GM12891 (cell line): ENCODE data around the gene IL2RG.

Experiments
- DNase-seq: peaks from one replicate; pipeline ENCODE4 v3.0.0; 2011; ENCODE audit warnings: low spot score; ENCODE audit not compliant: insufficient read length
- FAIRE-seq: peaks from 2 replicates; lab custom pipeline; 2011; peaks lifted over from hg19 to GRCh38; lab: Jason Lieb, UNC
- PAX5 ChIP-seq: IDR thresholded peaks from 2 replicates; pipeline ENCODE4 v1.6.1; 2011; ENCODE audit warnings: low read length, moderate library complexity, mild to moderate bottlenecking; ENCODE audit not compliant: insufficient read depth, severe bottlenecking
- POLR2A ChIP-seq: IDR thresholded peaks from 2 replicates; pipeline ENCODE4 v1.6.1; 2011; ENCODE audit warnings: low read depth, low read length, control low read depth
- POLR2AphosphoS5 ChIP-seq: IDR thresholded peaks from 2 replicates; pipeline ENCODE4 v1.6.1; 2011; ENCODE audit warnings: low read depth, low read length, control low read depth
- POU2F2 ChIP-seq: IDR thresholded peaks from 2 replicates; pipeline ENCODE4 v1.6.1; 2011; ENCODE audit warnings: low read depth, mild to moderate bottlenecking, control low read depth, low read length, moderate library complexity
- SPI1 ChIP-seq: IDR thresholded peaks from 2 replicates; pipeline ENCODE4 v1.6.1; 2011; ENCODE audit warnings: low read depth, low read length, control low read depth
- TAF1 ChIP-seq: IDR thresholded peaks from 2 replicates; pipeline ENCODE4 v1.6.1; 2011; ENCODE audit warnings: low read depth, low read length, control low read depth

The IL2RG gene

DNA sequence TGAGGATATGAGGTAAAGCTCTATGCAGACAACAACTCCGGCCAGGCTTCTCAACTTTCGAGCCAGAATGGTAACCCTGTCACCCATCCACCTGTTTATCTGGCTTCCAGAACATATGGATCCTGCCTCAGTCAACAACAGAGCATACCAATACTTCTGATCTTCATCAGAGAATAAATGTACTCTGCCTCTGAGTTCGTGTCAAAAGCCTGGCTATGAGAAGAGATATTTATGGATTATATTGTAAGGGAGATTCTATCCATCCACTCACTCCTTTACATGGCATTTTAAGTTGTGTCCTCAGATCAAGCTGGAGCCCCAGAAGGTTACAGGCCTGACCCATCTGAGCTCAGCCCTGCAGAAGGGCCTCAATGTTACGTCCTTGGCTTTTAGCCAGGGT, 25.5 kb downstream of the IL2RG start:
- FAIRE-seq (no peak), DNase-seq (no peak)
- no peak for TF ChIP-seq PAX5
- TF ChIP-seq POLR2A, result no peak
- no peak for TF ChIP-seq POU2F2

DNA sequence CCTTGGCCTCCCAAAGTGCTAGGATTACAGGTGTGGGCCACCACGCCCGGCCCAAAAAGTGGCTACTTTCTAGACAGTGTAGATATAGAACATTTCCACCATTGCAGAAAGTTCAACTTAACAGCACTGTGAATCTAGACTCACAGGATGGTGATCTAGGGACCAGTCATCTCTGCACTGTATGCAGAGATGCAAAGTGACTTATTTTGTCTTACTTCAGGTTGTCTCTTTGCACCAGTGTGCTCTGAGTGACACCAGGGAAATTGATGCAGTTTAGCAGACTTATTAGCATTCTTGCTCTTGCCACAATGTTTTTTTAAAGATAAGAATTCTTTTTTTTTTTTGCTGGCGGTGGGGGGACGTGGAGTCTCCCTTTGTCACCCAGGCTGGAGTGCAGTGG, 28.6 kb downstream of the IL2RG start:
- DNase-seq (no peak), FAIRE-seq (no peak)
- TF ChIP-seq PAX5 (no peak), POU2F2 (no peak), SPI1 (no peak), POLR2A (no peak)

DNA sequence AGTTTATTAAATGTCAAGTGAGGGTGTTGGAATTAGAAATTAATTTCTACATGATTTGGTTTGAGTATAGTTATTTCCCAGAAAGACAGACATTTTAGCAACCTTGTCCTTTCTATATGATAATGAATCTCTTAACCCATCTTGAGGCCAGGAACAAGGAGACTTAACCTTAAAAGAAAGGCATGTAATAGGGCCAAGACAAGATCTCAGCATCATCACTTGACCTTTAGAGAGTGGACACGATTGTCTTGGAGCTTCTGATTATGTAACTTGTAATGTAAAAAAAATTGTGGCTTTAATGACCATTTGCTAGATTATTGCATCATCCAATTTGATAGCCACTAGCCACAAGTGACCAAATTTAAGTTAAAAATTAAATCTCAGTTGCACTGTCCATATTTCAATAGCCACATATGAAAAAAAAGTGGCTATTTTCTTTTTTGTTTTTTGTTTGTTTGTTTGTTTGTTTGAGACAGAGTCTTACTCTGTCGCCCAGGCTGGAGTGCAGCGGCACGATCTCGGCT, 29.2 kb downstream of the IL2RG start:
- TF ChIP-seq POLR2A, result no peak
- no peak for TF ChIP-seq POLR2AphosphoS5
- TF ChIP-seq POU2F2, result no peak
- TF ChIP-seq TAF1, result no peak
- no peak for TF ChIP-seq SPI1
- TF ChIP-seq PAX5, result no peak
- no peak for FAIRE-seq
- no peak for DNase-seq

DNA sequence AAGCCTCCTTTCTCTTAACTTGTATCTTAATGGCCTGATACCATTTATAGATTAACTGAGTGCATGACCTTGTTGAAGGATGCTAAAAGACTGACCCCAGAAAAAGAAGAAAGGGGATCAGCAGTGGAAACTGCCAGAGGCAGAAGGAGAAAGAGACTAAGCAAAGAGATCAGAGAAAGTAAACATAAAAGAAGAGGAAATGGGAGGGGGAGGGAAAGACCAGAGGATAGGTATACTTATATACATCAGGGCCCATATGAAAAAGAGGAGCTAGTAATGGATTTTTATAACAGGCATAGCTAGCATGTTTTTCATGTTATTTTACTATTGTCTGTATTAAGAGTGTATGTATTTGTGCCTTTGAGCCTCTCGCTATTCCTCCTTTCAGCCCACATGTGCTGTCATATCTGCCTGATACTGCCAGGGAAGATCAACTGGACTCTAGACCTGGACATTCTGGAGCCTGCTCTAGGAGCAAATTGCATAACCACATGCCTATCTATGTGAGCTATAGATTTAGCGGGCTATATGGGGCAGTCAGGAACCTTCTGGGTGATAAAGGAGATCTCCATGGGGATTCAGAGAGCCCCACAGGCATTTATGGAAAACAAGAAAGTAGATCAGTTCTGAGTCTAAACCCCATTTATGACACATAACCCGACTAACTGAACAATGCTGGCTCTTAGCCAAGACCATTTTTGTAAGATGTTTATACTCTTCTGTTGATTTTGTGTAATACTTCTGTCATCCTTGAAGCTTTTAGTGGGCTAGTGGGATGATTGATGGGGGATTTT, 29.9 kb downstream of the IL2RG start:
- DNase-seq, result no peak
- no peak for FAIRE-seq
- TF ChIP-seq PAX5 (no peak), POLR2A (no peak), TAF1 (no peak), POU2F2 (no peak), POLR2AphosphoS5 (no peak), SPI1 (no peak)

DNA sequence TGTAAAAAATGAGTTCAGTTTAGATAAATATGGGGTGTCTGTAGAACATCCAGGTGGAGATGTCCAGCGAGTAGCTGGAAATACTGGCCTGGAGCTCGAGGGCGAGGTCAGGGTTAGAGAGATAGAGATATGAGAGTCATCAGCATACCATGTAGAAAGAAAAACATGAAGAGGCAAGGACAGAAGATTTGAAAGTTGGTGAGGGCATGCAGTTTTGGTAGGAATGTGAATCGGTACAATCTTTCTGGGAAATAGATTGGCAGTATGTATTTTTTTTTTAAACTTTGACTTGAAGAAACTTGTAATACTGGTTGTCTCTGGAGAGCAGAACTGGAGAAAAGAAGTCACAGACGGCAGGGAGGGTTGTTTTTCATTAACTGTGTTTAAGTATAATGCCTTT, 40.8 kb downstream of the IL2RG start:
- TF ChIP-seq POLR2A (no peak), SPI1 (no peak), POU2F2 (no peak), TAF1 (no peak), POLR2AphosphoS5 (no peak), PAX5 (no peak)
- FAIRE-seq, result no peak

DNA sequence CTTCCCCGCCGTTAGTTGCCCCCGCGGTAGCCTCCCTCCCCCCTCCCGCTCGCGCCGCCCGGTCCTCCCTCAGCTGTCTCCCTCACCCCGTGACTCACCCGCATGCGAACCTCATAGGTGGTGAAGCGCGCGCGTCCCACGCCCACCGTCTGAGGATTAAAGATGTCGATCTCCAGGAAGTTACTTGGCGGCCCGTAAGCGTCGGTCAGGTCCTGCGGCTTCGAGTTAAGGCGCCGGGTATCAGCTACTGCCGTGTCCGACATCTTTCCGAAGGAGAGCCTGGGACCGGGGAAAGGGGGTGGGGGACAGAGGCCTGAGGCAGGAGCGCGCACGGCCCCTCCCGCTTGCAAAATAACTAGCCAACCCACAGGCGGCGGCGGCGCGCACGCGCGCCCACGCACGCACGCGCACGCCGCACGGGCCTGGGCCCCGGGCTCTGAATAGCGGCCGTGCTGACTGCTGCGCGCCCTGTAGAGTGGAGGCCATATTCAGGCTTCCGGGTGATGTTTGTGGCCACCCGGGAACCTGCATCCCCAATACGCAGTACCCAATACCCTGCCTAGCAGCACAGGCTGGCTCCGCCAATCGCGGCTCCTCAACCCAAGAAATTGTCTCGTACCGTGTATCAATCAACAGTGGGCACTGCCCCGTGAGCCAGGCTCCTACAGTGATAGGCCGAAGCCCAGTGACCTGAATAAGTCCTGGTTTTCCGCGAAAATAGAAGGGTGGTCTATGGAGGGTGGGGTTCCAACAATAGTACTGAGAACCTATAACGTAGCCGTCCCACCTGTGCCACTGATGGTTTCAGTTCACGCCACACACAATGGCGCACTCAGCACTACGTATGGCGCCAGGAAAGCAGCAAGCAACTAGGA, 43.1 kb downstream of the IL2RG start, which contains the start of gene SNX12:
TSS of gene SNX12 (minus strand) at position 291 of the 875 bp plus-strand sequence. CDS start at position 263, 28 bp downstream.
- peak; percentile 60 for DNase-seq
- peak; percentile 100 for FAIRE-seq
- TF ChIP-seq PAX5, result no peak
- peak; percentile 68; the same call in 1 of the 2 replicates for TF ChIP-seq POU2F2
- TF ChIP-seq TAF1, result no peak
- peak; percentile 64; the same call in 1 of the 2 replicates for TF ChIP-seq POLR2A
- no peak for TF ChIP-seq SPI1
- TF ChIP-seq POLR2AphosphoS5, result no peak

More for the DNA sequence above, 40.8 kb downstream of the IL2RG start:
- DNase-seq, result no peak

DNA sequence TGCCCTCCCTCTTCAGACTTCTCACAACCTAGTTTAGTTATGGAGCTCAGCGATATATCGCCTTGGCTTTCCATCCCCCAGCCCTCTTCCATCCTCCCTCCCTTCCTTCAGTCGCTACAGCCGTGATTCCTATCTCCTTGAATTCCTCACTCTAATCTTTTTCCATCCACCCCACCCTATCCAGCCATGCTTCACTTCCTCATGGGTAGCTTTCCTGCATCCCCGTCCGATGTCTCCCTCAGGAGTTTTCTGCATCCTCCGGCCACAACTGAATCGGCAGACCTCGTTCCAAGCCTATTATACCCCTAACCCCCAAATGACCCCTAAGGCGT, 43.7 kb downstream of the IL2RG start:
- DNase-seq, result no peak
- TF ChIP-seq TAF1 (no peak), SPI1 (no peak), PAX5 (no peak), POLR2A (no peak), POLR2AphosphoS5 (no peak), POU2F2 (no peak)
- no peak for FAIRE-seq

DNA sequence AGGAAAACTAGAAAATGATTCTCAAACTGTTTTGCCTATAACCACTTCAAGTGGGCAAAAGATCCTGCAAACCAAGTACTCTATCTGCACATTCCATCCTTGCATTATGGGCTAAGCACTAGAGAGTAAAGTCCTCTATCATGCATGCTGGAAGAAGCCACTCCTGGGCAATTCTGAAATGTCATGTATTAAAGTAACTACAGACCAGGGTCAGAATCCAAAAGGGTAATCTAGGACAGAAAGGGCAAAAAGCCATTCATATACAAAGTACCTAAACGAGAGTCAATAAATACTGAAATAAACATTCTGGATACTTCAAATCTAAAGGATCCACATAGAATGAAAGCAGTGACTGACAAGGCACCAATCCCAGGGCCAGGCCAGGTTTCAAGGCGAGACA, 44.3 kb downstream of the IL2RG start:
- no peak for TF ChIP-seq POU2F2
- TF ChIP-seq PAX5, result no peak
- TF ChIP-seq TAF1, result no peak
- no peak for TF ChIP-seq SPI1
- FAIRE-seq (no peak), DNase-seq (no peak)

DNA sequence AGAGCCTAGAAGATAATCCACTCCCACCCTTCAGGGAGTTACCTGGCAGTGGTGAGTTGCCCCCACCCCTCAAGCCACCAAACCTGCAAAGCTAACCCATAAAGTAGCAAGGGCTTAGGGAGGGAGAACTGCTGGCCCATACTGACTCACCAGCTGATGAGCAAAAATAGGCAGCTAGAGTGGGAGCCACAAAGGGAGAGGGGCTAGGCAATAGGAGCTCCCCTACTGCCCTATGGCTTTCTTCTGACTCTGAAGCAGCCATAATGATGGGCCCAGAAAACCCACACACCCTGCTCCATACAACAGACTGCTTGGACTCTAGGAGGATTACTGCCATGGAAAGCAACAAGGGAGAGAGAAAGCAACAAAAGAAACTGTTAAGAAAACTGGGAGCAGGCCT, 51.2 kb downstream of the IL2RG start:
- DNase-seq (no peak), FAIRE-seq (no peak)
- no peak for TF ChIP-seq POU2F2
- TF ChIP-seq PAX5, result no peak
- no peak for TF ChIP-seq POLR2A
- TF ChIP-seq TAF1, result no peak
- TF ChIP-seq SPI1, result no peak
- no peak for TF ChIP-seq POLR2AphosphoS5
